Measurements from ENCODE around the gene BGLAP. TPM values are rescaled to one million over a fixed set of nuclear protein-coding genes. Genes with fewer than 3 reads are reported as not detected.

Gene BGLAP
- total and polyA plus RNA-seq, 2 of the 13 experiments (the other 11 are each of a cell fraction or from before 2014, with no cell fraction given), result 0.62 to 1.6 TPM

- TF ChIP-seq ZMYM4 (CRISPR knock-in tag; IDR thresholded peaks at IDR 0.05) (peak; percentile 84; the same call in 1 of the 2 replicates), CCAR2 (optimal IDR thresholded peaks at IDR 0.05; ENCODE audit: low read depth, low read length) (no peak), HOMEZ (CRISPR knock-in tag; IDR thresholded peaks at IDR 0.05; ENCODE audit: low read depth) (peak; percentile 30), ZNF496 (CRISPR knock-in tag; IDR thresholded peaks at IDR 0.05; ENCODE audit: insufficient replicate concordance) (no peak), CENPT (CRISPR knock-in tag; IDR thresholded peaks at IDR 0.05; ENCODE audit: low read depth) (no peak), IRX3 (CRISPR knock-in tag; IDR thresholded peaks at IDR 0.05; ENCODE audit: borderline replicate concordance, low read depth) (0 out of 2 replicates have a peak, but pooled peaks have one; percentile 81), ONECUT2 (CRISPR knock-in tag; IDR thresholded peaks at IDR 0.05) (0 out of 2 replicates have a peak, but pooled peaks have one; percentile 1), CTCF (CRISPR knock-in tag; IDR thresholded peaks at IDR 0.05) (no peak), TBX2 (CRISPR knock-in tag; IDR thresholded peaks at IDR 0.05; ENCODE audit: borderline replicate concordance) (peak; percentile 65; the same call in 1 of the 2 replicates), ZUFSP (CRISPR knock-in tag; IDR thresholded peaks at IDR 0.05; ENCODE audit: borderline replicate concordance) (no peak), SAP130 (CRISPR knock-in tag; IDR thresholded peaks at IDR 0.05; ENCODE audit: low read depth) (peak; percentile 90), ZNF30 (CRISPR knock-in tag; IDR thresholded peaks at IDR 0.05) (no peak), GMEB2 (CRISPR knock-in tag; IDR thresholded peaks at IDR 0.05; ENCODE audit: low read depth) (peak; percentile 77), ZNF850 (CRISPR knock-in tag; conservative IDR thresholded peaks at IDR 0.05) (no peak)
- TF ChIP-seq, protein P1, sequence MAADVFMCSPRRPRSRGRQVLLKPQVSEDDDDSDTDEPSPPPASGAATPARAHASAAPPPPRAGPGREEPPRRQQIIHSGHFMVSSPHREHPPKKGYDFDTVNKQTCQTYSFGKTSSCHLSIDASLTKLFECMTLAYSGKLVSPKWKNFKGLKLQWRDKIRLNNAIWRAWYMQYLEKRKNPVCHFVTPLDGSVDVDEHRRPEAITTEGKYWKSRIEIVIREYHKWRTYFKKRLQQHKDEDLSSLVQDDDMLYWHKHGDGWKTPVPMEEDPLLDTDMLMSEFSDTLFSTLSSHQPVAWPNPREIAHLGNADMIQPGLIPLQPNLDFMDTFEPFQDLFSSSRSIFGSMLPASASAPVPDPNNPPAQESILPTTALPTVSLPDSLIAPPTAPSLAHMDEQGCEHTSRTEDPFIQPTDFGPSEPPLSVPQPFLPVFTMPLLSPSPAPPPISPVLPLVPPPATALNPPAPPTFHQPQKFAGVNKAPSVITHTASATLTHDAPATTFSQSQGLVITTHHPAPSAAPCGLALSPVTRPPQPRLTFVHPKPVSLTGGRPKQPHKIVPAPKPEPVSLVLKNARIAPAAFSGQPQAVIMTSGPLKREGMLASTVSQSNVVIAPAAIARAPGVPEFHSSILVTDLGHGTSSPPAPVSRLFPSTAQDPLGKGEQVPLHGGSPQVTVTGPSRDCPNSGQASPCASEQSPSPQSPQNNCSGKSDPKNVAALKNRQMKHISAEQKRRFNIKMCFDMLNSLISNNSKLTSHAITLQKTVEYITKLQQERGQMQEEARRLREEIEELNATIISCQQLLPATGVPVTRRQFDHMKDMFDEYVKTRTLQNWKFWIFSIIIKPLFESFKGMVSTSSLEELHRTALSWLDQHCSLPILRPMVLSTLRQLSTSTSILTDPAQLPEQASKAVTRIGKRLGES (CRISPR knock-in tag; IDR thresholded peaks at IDR 0.05; ENCODE audit: borderline replicate concordance), result no peak
Measured at GRCh38 chr1:156212833-156213643, 28.9 kb upstream of the BGLAP start, which contains the start of gene PMF1 (continued).

Measured in HepG2 (cell line).